Ovary (tissue), 9 donors: ENCODE data around the gene ZNF660. TPM values are rescaled to one million over a fixed set of nuclear protein-coding genes. Genes with fewer than 3 reads are reported as not detected.
A peak's percentile ranks its signal among the peaks of the same experiment; 100 is the strongest.

ENCODE experiments used
- DNase-seq, 5 donors: peaks; one replicate each; pipeline ENCODE4 v3.0.0-alpha.2; 2019 to 2020
- H3K27ac ChIP-seq, 2 donors: fragments of 200-600 bp; one replicate each; pipeline versions ENCODE4 v1.5.1 to v1.8.0; 2019 to 2022
- H3K27me3 ChIP-seq: fragments of 200-600 bp; one replicate; pipeline ENCODE4 v1.8.0; 2022
- H3K36me3 ChIP-seq: fragments of 200-600 bp; sonication (generic); one replicate; pipeline ENCODE4 v1.5.1; 2019
- H3K4me1 ChIP-seq: one replicate; pipeline ENCODE4 v1.8.1; 2013; ENCODE audit warnings: mild to moderate bottlenecking, moderate library complexity; ENCODE audit not compliant: insufficient read depth
- H3K4me3 ChIP-seq: fragments of 200-600 bp; sonication (generic); one replicate; pipeline ENCODE4 v1.5.1; 2017
- H3K9me3 ChIP-seq, 2 donors: fragments of 200-600 bp in 1 of 2; sonication (generic) in 1 of 2; one replicate each; pipeline versions ENCODE4 v1.5.1 to v1.8.1; 2013 to 2019; ENCODE audit warnings: mild to moderate bottlenecking in 1 of 2, moderate library complexity in 1 of 2
- POLR2A ChIP-seq: fragments of 450-650 bp; IDR thresholded peaks from one replicate; pipeline ENCODE4 v1.6.1; 2017; ENCODE audit warnings: antibody characterized with exemption, mild to moderate bottlenecking, moderate library complexity
- WGBS, 3 donors: extraction: QIAGEN DNeasy Blood & Tissue Kit in 1 of 3; methylation state at CpG; one replicate each; pipeline versions ENCODE4 v1.1.5 to v1.1.7; 2013 to 2017; 5-methylcytosine and 5-hydroxymethylcytosine counted together
- intact Hi-C, 4 donors: fragments of 100-400 bp; cut with DNase I; formaldehyde crosslinking; loops; one replicate each; pipeline versions ENCODE4 v1.11.0 to v1.15.1; 2022 to 2023
- polyA plus RNA-seq, 2 donors: library from polyadenylated mRNA; stranded (reverse); fragments of 200-250 nt in 1 of 2; fragments of 350-450 nt in 1 of 2; fragmentation: Illumina TruSeq in 1 of 2; extraction: RNeasy Lipid Tissue Mini Kit (QIAGEN cat#74804) in 1 of 2; gene quantifications; one replicate each; pipeline ENCODE4 v1.2.3, GENCODE V29; 2013 to 2014
- total RNA-seq, 7 donors: library from RNA; depleted of rRNA in 2 of 7; stranded (reverse); fragments of >200 nt in 2 of 7; fragmentation: NEBNext Ultra II Directional in 3 of 7; extraction: Animal tissue kit (Norgen Biotek cat#: 25700) in 3 of 7; gene quantifications; one replicate each; pipeline versions ENCODE4 v1.1.0 to v1.2.4, GENCODE V29; 2016 to 2023
- TF ChIP-seq, protein P1 (sequence below), 3 donors: fragments of 450-650 bp in 2 of 3; fragments of 200-600 bp in 1 of 3; IDR thresholded peaks; one replicate each; pipeline versions ENCODE4 v1.5.1 to v1.8.0; 2016 to 2022; ENCODE audit warnings: antibody characterized with exemption in 3 of 3, mild to moderate bottlenecking in 1 of 3
- donor health status: DM: no; HTN: no; CAD: no; lungs with moderate emphysema.
- donor health status: DM: no; HTN: no; CAD: no.
- donor health status: Bipolar disorder and iron deficiency.
- donor health status: DM: yes; HTN: yes; CAD: no.
- donor health status: DM: no; HTN: no; CAD: no.
- donor health status: DM: yes; HTN: yes; CAD: no.

Gene ZNF660
- total and polyA plus RNA-seq, 9 donors, result 4.5 to 18.4 (median 11.2) TPM

DNA sequence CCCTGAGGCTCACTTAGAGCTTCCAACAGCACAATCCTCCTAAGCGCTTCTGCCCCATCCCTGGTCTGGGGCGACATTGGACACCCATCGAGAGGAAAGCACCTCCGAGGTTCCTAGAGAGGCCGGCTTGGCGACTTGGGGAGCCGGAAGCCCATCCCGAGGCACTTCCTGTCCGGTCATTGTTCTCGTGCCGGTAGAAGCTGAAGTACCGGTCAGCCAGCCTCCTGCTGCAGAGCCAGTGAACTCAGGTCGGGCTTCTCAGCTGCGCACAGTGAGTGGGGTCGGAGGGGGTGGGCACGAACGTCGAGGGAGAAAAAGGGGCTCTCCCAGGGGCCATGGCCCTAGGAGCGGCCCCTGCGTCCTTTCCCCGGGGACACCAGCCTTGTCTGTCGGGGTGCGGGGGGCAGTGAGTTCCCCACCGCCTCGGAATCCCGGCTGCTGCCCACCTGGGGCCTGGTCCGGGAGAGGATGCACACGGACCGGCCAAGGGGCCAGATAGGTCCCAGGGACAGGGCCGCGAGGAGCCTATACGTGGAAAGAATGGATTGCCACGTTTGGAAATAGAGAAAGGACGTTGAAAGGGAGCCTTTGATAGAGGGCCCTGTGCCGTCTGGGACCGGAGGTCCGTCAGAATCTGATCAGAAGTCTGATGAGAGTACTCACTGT lies 63.9 kb downstream of the ZNF660 start, which contains the start of gene ZNF35:
ZNF35 (plus strand) TSS at position 169 of the 666 bp plus-strand sequence. CDS start 2,336 bp downstream, outside the sequence.
- Histone ChIP-seq H3K27me3 (no peaks in the 10 kb centered on the region), H3K4me3 (peak within 1 kb of the TSS; percentile 79), H3K36me3 (no peaks in the 10 kb centered on the region), H3K4me1 (no peaks in the 10 kb centered on the region), H3K9me3 (no peaks in the 10 kb centered on the region), H3K27ac (no peak within 1 kb of the TSS)
- TF ChIP-seq, protein P1, sequence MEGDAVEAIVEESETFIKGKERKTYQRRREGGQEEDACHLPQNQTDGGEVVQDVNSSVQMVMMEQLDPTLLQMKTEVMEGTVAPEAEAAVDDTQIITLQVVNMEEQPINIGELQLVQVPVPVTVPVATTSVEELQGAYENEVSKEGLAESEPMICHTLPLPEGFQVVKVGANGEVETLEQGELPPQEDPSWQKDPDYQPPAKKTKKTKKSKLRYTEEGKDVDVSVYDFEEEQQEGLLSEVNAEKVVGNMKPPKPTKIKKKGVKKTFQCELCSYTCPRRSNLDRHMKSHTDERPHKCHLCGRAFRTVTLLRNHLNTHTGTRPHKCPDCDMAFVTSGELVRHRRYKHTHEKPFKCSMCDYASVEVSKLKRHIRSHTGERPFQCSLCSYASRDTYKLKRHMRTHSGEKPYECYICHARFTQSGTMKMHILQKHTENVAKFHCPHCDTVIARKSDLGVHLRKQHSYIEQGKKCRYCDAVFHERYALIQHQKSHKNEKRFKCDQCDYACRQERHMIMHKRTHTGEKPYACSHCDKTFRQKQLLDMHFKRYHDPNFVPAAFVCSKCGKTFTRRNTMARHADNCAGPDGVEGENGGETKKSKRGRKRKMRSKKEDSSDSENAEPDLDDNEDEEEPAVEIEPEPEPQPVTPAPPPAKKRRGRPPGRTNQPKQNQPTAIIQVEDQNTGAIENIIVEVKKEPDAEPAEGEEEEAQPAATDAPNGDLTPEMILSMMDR (IDR thresholded peaks at IDR 0.05), result no peak
- no peak for TF ChIP-seq POLR2A
- 0 to 2% (median 0%) methylated on average over 33 to 37 of the region's 37 CpGs for WGBS, 3 donors
- intact Hi-C loops, result no loop called here
- DNase-seq, result peak; percentile 58 to 76 (median 67)

Other genes with a start within 250 kb of the ZNF660 start
- 10 to 100 TPM; 18.7 to 24.0 (median 22.0) TPM for gene TCAIM, start 246.2 kb upstream of the ZNF660 start, total RNA-seq
- gene TCAIM, start 246.2 kb upstream of the ZNF660 start, polyA plus RNA-seq, result 10 to 100 TPM; 11.1 to 18.8 TPM
- gene ZNF445, start 107.3 kb upstream of the ZNF660 start, total RNA-seq, result 10 to 100 TPM in 5 of 7 donors, 1 to 10 TPM in 2; 5.2 to 30.3 (median 25.9) TPM
- 10 to 100 TPM in 1 of 2 donors, 1 to 10 TPM in 1; 6.7 to 11.6 TPM for gene ZNF445, start 107.3 kb upstream of the ZNF660 start, polyA plus RNA-seq
- 10 to 100 TPM in 2 of 7 donors, 1 to 10 TPM in 5; 5.5 to 10.7 (median 7.7) TPM for gene ZKSCAN7, start 29.8 kb upstream of the ZNF660 start, total RNA-seq
- gene ZKSCAN7, start 29.8 kb upstream of the ZNF660 start, polyA plus RNA-seq, result 1 to 10 TPM; 4.9 to 7.8 TPM
- 10 to 100 TPM; 15.1 to 27.0 (median 20.3) TPM for gene ZNF197, start 40.1 kb downstream of the ZNF660 start, total RNA-seq
- 10 to 100 TPM; 11.3 to 11.8 TPM for gene ZNF197, start 40.1 kb downstream of the ZNF660 start, polyA plus RNA-seq
- gene ZNF35, start 63.8 kb downstream of the ZNF660 start, total RNA-seq, result 10 to 100 TPM in 1 of 7 donors, 1 to 10 TPM in 6; 4.4 to 14.2 (median 7.2) TPM
- 1 to 10 TPM; 2.7 to 5.4 TPM for gene ZNF35, start 63.8 kb downstream of the ZNF660 start, polyA plus RNA-seq
- 10 to 100 TPM in 2 of 7 donors, 1 to 10 TPM in 5; 6.1 to 11.2 (median 8.3) TPM for gene ZNF502, start 127.7 kb downstream of the ZNF660 start, total RNA-seq
- gene ZNF502, start 127.7 kb downstream of the ZNF660 start, polyA plus RNA-seq, result 1 to 10 TPM; 4.1 to 5.5 TPM
- gene ZNF501, start 144.7 kb downstream of the ZNF660 start, total RNA-seq, result 1 to 10 TPM; 2.0 to 9.0 (median 5.8) TPM
- 1 to 10 TPM; 3.3 to 3.4 TPM for gene ZNF501, start 144.7 kb downstream of the ZNF660 start, polyA plus RNA-seq
- gene KIAA1143, start 176.7 kb downstream of the ZNF660 start, total RNA-seq, result 10 to 100 TPM; 23.7 to 55.4 (median 37.3) TPM
- 10 to 100 TPM; 22.4 to 44.6 TPM for gene KIAA1143, start 176.7 kb downstream of the ZNF660 start, polyA plus RNA-seq
- under 1 TPM in 6 of 7 donors, not detected in 1; 0.15 to 0.99 (median 0.37) TPM for gene KIF15, start 176.8 kb downstream of the ZNF660 start, total RNA-seq
- under 1 TPM; 0.31 to 0.35 TPM for gene KIF15, start 176.8 kb downstream of the ZNF660 start, polyA plus RNA-seq